Endothelial cell (in vitro differentiated cells): Measurements from ENCODE around the gene CLCN2. TPM values are rescaled to one million over a fixed set of nuclear protein-coding genes. Genes with fewer than 3 reads are reported as not detected.
A peak's percentile ranks its signal among the peaks of the same experiment; 100 is the strongest.

Experiments
- DNase-seq: peaks from one replicate; pipeline ENCODE4 v3.0.0; 2021; ENCODE audit warnings: low spot score
- H3K27ac Mint-ChIP-seq: one replicate; pipeline ENCODE4 v1.8.0; 2021; ENCODE audit warnings: mixed read lengths, inconsistent platforms; ENCODE audit not compliant: unreplicated experiment
- H3K27me3 Mint-ChIP-seq: one replicate; pipeline ENCODE4 v1.8.0; 2021; ENCODE audit warnings: mild to moderate bottlenecking, moderate library complexity, mixed read lengths, inconsistent platforms; ENCODE audit not compliant: unreplicated experiment
- H3K36me3 Mint-ChIP-seq: one replicate; pipeline ENCODE4 v1.8.0; 2021; ENCODE audit warnings: mild to moderate bottlenecking, low read depth, mixed read lengths, inconsistent platforms; ENCODE audit not compliant: unreplicated experiment
- H3K4me1 Mint-ChIP-seq: one replicate; pipeline ENCODE4 v1.8.0; 2021; ENCODE audit warnings: mild to moderate bottlenecking, mixed read lengths, inconsistent platforms; ENCODE audit not compliant: unreplicated experiment
- H3K4me3 Mint-ChIP-seq: one replicate; pipeline ENCODE4 v1.8.0; 2021; ENCODE audit warnings: mild to moderate bottlenecking, mixed read lengths, inconsistent platforms; ENCODE audit not compliant: unreplicated experiment
- H3K9me3 Mint-ChIP-seq: one replicate; pipeline ENCODE4 v1.8.0; 2021; ENCODE audit warnings: mixed read lengths, inconsistent platforms; ENCODE audit not compliant: unreplicated experiment
- CTCF ChIP-seq: fragments of 200-600 bp; sonication (generic); IDR thresholded peaks from one replicate; pipeline ENCODE4 v1.5.0; 2021; ENCODE audit warnings: antibody characterized with exemption; ENCODE audit not compliant: unreplicated experiment
- total RNA-seq: library from RNA; stranded (reverse); fragmentation: NEBNext Ultra II Directional; extraction: Animal tissue kit (Norgen Biotek cat#: 25700); gene quantifications from one replicate; pipeline ENCODE4 v1.2.1, GENCODE V29; 2021; ENCODE audit not compliant: unreplicated experiment

The CLCN2 gene
- total RNA-seq, 1 donor from 2014 or later = 6.3 TPM

DNA sequence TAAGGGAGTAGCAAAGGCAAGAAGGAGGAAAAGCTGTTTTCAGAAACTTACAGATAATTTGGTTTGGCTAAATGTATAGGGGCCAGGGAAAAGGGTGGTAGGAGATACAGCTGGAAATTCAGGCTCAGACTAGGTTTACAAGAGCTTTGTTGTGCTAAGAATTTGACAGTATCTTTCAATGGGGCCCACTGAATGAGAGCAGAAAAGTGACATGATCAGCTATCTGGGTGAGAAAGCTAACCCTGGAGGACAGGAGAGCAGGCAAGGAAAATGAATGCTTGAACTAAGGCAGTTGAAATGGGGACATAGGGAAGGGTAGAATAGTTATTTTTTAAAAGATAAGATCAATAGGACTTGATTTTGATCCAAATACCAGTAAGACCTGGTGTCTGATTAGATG, 49.8 kb downstream of the CLCN2 start:
- Mint-ChIP-seq H3K9me3 (no peaks in the 10 kb centered on the region), H3K36me3 (peaks cover 33% of the 10 kb centered on the region), H3K27me3 (peaks cover 5% of the 10 kb centered on the region), H3K27ac (no peak overlapping the region), H3K4me3 (no peak overlapping the region), H3K4me1 (peaks cover 21% of the 10 kb centered on the region)
- no peak for DNase-seq
- no peak for TF ChIP-seq CTCF

DNA sequence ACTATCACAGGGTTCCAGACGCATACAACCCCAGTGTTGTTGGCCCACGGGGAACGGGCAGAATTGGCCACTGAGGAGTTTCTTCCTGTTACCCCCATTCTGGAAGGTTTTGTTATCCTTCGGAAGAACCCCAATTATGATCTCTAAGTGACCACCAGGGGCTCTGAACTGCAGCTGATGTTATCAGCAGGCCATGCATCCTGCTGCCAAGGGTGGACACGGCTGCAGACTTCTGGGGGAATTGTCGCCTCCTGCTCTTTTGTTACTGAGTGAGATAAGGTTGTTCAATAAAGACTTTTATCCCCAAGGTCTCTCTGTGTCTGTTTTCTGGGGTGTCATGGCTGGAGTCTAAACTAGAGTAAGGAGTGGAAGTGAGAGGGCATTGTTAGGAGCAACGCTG, 52.7 kb downstream of the CLCN2 start:
- H3K9me3 Mint-ChIP-seq = no peaks in the 10 kb centered on the region
- H3K27ac Mint-ChIP-seq = peak overlapping the region; percentile 79
- H3K4me1 Mint-ChIP-seq = peaks cover 14% of the 10 kb centered on the region
- no peak for DNase-seq
- peaks cover 52% of the 10 kb centered on the region for H3K36me3 Mint-ChIP-seq
- TF ChIP-seq CTCF = no peak
- H3K27me3 Mint-ChIP-seq = peaks cover 6% of the 10 kb centered on the region
- H3K4me3 Mint-ChIP-seq = no peak overlapping the region

DNA sequence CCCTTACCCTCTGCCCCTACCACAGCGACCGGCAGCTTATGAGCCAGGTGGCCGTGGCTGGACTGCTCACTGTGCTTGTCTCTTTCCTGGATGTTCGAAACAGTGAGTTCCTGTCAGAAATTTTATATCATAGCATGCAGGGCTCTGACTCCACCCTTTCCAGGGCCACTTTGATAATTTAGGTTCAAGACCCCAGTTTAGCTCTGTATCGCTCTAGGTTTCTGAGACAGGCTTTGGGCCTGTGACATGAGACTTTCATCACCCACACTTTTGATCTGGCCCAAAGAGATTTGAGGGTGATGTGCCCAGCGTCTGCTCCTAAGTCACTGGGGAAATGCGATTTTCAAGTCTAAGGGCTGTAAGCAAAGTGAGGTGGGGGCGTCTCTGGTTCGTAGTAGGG, 53.5 kb downstream of the CLCN2 start:
- DNase-seq = no peak
- no peak for TF ChIP-seq CTCF
- Mint-ChIP-seq H3K4me3 (peak overlapping the region; percentile 48), H3K36me3 (peaks cover 58% of the 10 kb centered on the region), H3K27me3 (peaks cover 6% of the 10 kb centered on the region), H3K4me1 (peaks cover 14% of the 10 kb centered on the region), H3K9me3 (no peaks in the 10 kb centered on the region), H3K27ac (peak overlapping the region; percentile 64)

- no peak for DNase-seq
- H3K36me3 Mint-ChIP-seq = peaks cover 72% of the 10 kb centered on the region
- H3K27ac Mint-ChIP-seq = no peak overlapping the region
- peak overlapping the region; percentile 47 for H3K4me3 Mint-ChIP-seq
- no peak for TF ChIP-seq CTCF
- H3K27me3 Mint-ChIP-seq = peaks cover 6% of the 10 kb centered on the region
- peaks cover 14% of the 10 kb centered on the region for H3K4me1 Mint-ChIP-seq
- no peaks in the 10 kb centered on the region for H3K9me3 Mint-ChIP-seq
Measured at GRCh38 chr3:184306341-184306972, 54.9 kb downstream of the CLCN2 start.

- H3K27me3 Mint-ChIP-seq = peaks cover 6% of the 10 kb centered on the region
- no peak overlapping the region for H3K27ac Mint-ChIP-seq
- DNase-seq = no peak
- TF ChIP-seq CTCF = no peak
- peaks cover 15% of the 10 kb centered on the region for H3K4me1 Mint-ChIP-seq
- H3K36me3 Mint-ChIP-seq = peaks cover 74% of the 10 kb centered on the region
- no peaks in the 10 kb centered on the region for H3K9me3 Mint-ChIP-seq
- no peak overlapping the region for H3K4me3 Mint-ChIP-seq
Measured at GRCh38 chr3:184305577-184305976, 55.8 kb downstream of the CLCN2 start.
